H1 (cell line): ENCODE data around the gene NMT2. TPM values are rescaled to one million over a fixed set of nuclear protein-coding genes. Genes with fewer than 3 reads are reported as not detected.

ENCODE experiments used
- CTCF ChIA-PET: fragments of 300-600 bp; sonication (Branson Sonifier 250); formaldehyde crosslinking; loops from one replicate; lab custom pipeline; 2021; ENCODE audit not compliant: partially characterized antibody; lab: Charles Lee
- POLR2A ChIA-PET: fragments of 300-600 bp; sonication (Branson Sonifier 250); formaldehyde crosslinking; loops from one replicate; lab custom pipeline; 2021; ENCODE audit warnings: inconsistent platforms; ENCODE audit not compliant: partially characterized antibody; lab: Charles Lee
- DNase-seq, 2 experiments: peaks; one replicate each; pipeline versions ENCODE4 v3.0.0 to v3.0.0-alpha.2; 2010 to 2022; ENCODE audit warnings: low spot score in 2 of 2, low read depth in 1 of 2, mixed read lengths in 1 of 2
- FAIRE-seq: peaks from 2 replicates; lab custom pipeline; 2011; peaks lifted over from hg19 to GRCh38; lab: Jason Lieb, UNC
- H2AFZ ChIP-seq: 2 replicates; pipeline ENCODE4 v1.8.1; 2012; ENCODE audit warnings: low read length, inconsistent platforms
- H2AK5ac ChIP-seq: 2 replicates; pipeline ENCODE4 v1.6.1; 2013; ENCODE audit warnings: low read depth, low read length
- H2BK120ac ChIP-seq: replicated peaks from 2 replicates; pipeline ENCODE3; 2013; ENCODE audit warnings: low read depth, low read length, inconsistent platforms
- H2BK12ac ChIP-seq: 2 replicates; pipeline ENCODE4 v1.6.1; 2013; ENCODE audit warnings: low read depth, low read length
- H2BK15ac ChIP-seq: 2 replicates; pipeline ENCODE4 v1.6.1; 2013; ENCODE audit warnings: low read length
- H2BK20ac ChIP-seq: 2 replicates; pipeline ENCODE4 v1.6.1; 2013; ENCODE audit warnings: low read length
- H2BK5ac ChIP-seq: 2 replicates; pipeline ENCODE4 v1.6.1; 2013; ENCODE audit warnings: low read depth, low read length
- H3K14ac ChIP-seq: 2 replicates; pipeline ENCODE4 v1.6.1; 2013; ENCODE audit warnings: inconsistent platforms; ENCODE audit not compliant: insufficient read length
- H3K18ac ChIP-seq: 2 replicates; pipeline ENCODE4 v1.6.1; 2013; ENCODE audit warnings: low read length; ENCODE audit errors: extremely low read depth
- H3K23ac ChIP-seq: 2 replicates; pipeline ENCODE4 v1.6.1; 2013; ENCODE audit warnings: inconsistent platforms; ENCODE audit not compliant: insufficient read length
- H3K23me2 ChIP-seq: 2 replicates; pipeline ENCODE4 v1.6.1; 2013; ENCODE audit warnings: low read depth, low read length
- H3K27ac ChIP-seq: 2 replicates; pipeline ENCODE4 v1.6.1; 2011; ENCODE audit warnings: low read depth, low read length, inconsistent platforms
- H3K27me3 ChIP-seq, 4 experiments: replicated peaks in 1 of 4; 1 replicate in 1 of 4; 2 replicates in 3 of 4; pipeline versions ENCODE4 v1.6.1 to v1.8.1; 2011 to 2013; ENCODE audit warnings: low read length in 3 of 4, mild to moderate bottlenecking in 3 of 4, inconsistent platforms in 2 of 4, mixed read lengths in 2 of 4, moderate library complexity in 1 of 4; ENCODE audit not compliant: control insufficient read depth in 3 of 4, insufficient read depth in 3 of 4; ENCODE audit errors: extremely low read depth in 1 of 4
- H3K36me3 ChIP-seq, 4 experiments: 2 replicates each; pipeline versions ENCODE4 v1.6.1 to v1.8.1; 2011 to 2013; ENCODE audit warnings: mild to moderate bottlenecking in 4 of 4, low read length in 3 of 4, moderate library complexity in 2 of 4, control low read depth in 1 of 4, inconsistent platforms in 1 of 4; ENCODE audit not compliant: insufficient read depth in 4 of 4, control insufficient read depth in 2 of 4
- H3K4ac ChIP-seq: replicated peaks from 2 replicates; pipeline ENCODE3; 2013; ENCODE audit warnings: low read length, low read depth, mixed read lengths, inconsistent platforms; ENCODE audit not compliant: insufficient read length
- H3K4me1 ChIP-seq, 4 experiments: replicated peaks in 1 of 4; 1 replicate in 1 of 4; 2 replicates in 3 of 4; pipeline versions ENCODE4 v1.6.1 to v1.8.1; 2011 to 2013; ENCODE audit warnings: low read length in 3 of 4, inconsistent platforms in 2 of 4, mixed read lengths in 1 of 4; ENCODE audit not compliant: insufficient read depth in 4 of 4, control insufficient read depth in 3 of 4
- H3K4me2 ChIP-seq, 2 experiments: 2 replicates each; pipeline versions ENCODE4 v1.6.1 to v1.8.1; 2011 to 2013; ENCODE audit warnings: low read depth in 2 of 2, low read length in 2 of 2, control low read depth in 1 of 2, inconsistent platforms in 1 of 2, mild to moderate bottlenecking in 1 of 2; ENCODE audit not compliant: insufficient read depth in 1 of 2
- H3K4me3 ChIP-seq, 4 experiments: fragments of 200-600, 300-600 bp in 1 of 4; sonication (generic), shearing (Covaris generic), sonication (Bioruptor Twin) in 1 of 4; 2 replicates each; pipeline versions ENCODE4 v1.5.1 to v1.8.1; 2011 to 2016; ENCODE audit warnings: low read length in 4 of 4, low read depth in 3 of 4, control low read depth in 2 of 4, inconsistent platforms in 2 of 4, mild to moderate bottlenecking in 2 of 4, mixed read lengths in 1 of 4, moderate library complexity in 1 of 4; ENCODE audit not compliant: insufficient read depth in 2 of 4; ENCODE audit errors: extremely low read depth in 1 of 4
- H3K56ac ChIP-seq: replicated peaks from 2 replicates; pipeline ENCODE3; 2013; ENCODE audit warnings: low read depth, mild to moderate bottlenecking, mixed read lengths, low read length, inconsistent platforms; ENCODE audit not compliant: insufficient read length
- H3K79me1 ChIP-seq: 2 replicates; pipeline ENCODE4 v1.6.1; 2013; ENCODE audit warnings: low read depth, low read length, control low read depth
- H3K79me2 ChIP-seq, 2 experiments: 2 replicates each; pipeline versions ENCODE4 v1.6.1 to v1.8.1; 2012 to 2013; ENCODE audit warnings: low read length in 2 of 2, mild to moderate bottlenecking in 2 of 2, inconsistent platforms in 1 of 2; ENCODE audit not compliant: insufficient read depth in 2 of 2, control insufficient read depth in 1 of 2
- H3K9ac ChIP-seq, 4 experiments: replicated peaks in 1 of 4; 1 replicate in 1 of 4; 2 replicates in 3 of 4; pipeline versions ENCODE4 v1.6.1 to v1.8.1; 2011 to 2013; ENCODE audit warnings: low read depth in 3 of 4, low read length in 3 of 4, control low read depth in 2 of 4, mild to moderate bottlenecking in 2 of 4, moderate library complexity in 2 of 4, inconsistent platforms in 1 of 4; ENCODE audit errors: extremely low read depth in 1 of 4
- H3K9me3 ChIP-seq, 2 experiments: 2 replicates each; pipeline versions ENCODE4 v1.6.1 to v1.8.1; 2012 to 2013; ENCODE audit warnings: mild to moderate bottlenecking in 2 of 2, moderate library complexity in 2 of 2, control low read depth in 1 of 2, inconsistent platforms in 1 of 2, low read depth in 1 of 2, low read length in 1 of 2, mixed read lengths in 1 of 2; ENCODE audit not compliant: insufficient read depth in 2 of 2
- H4K20me1 ChIP-seq, 2 experiments: replicated peaks in 1 of 2; 2 replicates each; pipeline versions ENCODE3 to v1.8.1; 2011 to 2013; ENCODE audit warnings: inconsistent platforms in 2 of 2, low read length in 2 of 2, mild to moderate bottlenecking in 1 of 2; ENCODE audit not compliant: insufficient read depth in 2 of 2, control insufficient read depth in 1 of 2
- H4K5ac ChIP-seq: 2 replicates; pipeline ENCODE4 v1.6.1; 2013; ENCODE audit warnings: low read length, low read depth, mixed read lengths, inconsistent platforms; ENCODE audit not compliant: insufficient read length
- H4K8ac ChIP-seq: 2 replicates; pipeline ENCODE4 v1.8.0; 2013; ENCODE audit warnings: mild to moderate bottlenecking, moderate library complexity, low read length, inconsistent platforms; ENCODE audit not compliant: insufficient read depth; ENCODE audit errors: extremely low read depth
- H4K91ac ChIP-seq: replicated peaks from 2 replicates; pipeline ENCODE3; 2013; ENCODE audit warnings: low read length, mixed read lengths, inconsistent platforms; ENCODE audit not compliant: insufficient read length
- POLR2A ChIP-seq, 2 experiments: IDR thresholded peaks; 1 replicate in 1 of 2; 2 replicates in 1 of 2; pipeline ENCODE4 v1.6.1; 2011; ENCODE audit warnings: low read depth in 2 of 2, low read length in 2 of 2, mild to moderate bottlenecking in 2 of 2; ENCODE audit errors: control extremely low read depth in 1 of 2
- WGBS, 2 experiments: shearing (Covaris generic) in 1 of 2; methylation state at CpG; one replicate each; pipeline versions ENCODE4 v1.1.6 to v1.1.7; 2013 to 2015; ENCODE audit warnings: low lambda C conversion rate in 2 of 2, mixed read lengths in 2 of 2, inconsistent platforms in 1 of 2, low coverage in 1 of 2, missing lambda C conversion rate in 1 of 2; ENCODE audit not compliant: insufficient replicate concordance in 2 of 2, insufficient coverage in 1 of 2, insufficient read length in 1 of 2; ENCODE audit errors: extremely low coverage in 1 of 2, missing lambda C conversion rate in 1 of 2; 5-methylcytosine and 5-hydroxymethylcytosine counted together
- polyA plus RNA-seq, 7 experiments: library from polyadenylated mRNA; depleted of rRNA in 3 of 7; stranded (reverse) in 5 of 7; unstranded in 2 of 7; fragments of >200 nt in 5 of 7; fragments of 200-250 nt in 2 of 7; gene quantifications; 1 replicate in 5 of 7; 2 replicates in 1 of 7; 4 replicates in 1 of 7; pipeline versions ENCODE4 v1.2.1 to v1.2.3, GENCODE V29; 2011 to 2013; ENCODE audit warnings: missing spikeins in 2 of 7, mixed read lengths in 2 of 7
- total RNA-seq: library from RNA; stranded (reverse); fragmentation: NEBNext Ultra II Directional; extraction: Animal tissue kit (Norgen Biotek cat#: 25700); gene quantifications from 2 replicates; pipeline ENCODE4 v1.2.1, GENCODE V29; 2021
- TF ChIP-seq, protein P1 (sequence below), 3 experiments: IDR thresholded peaks; 1 replicate in 2 of 3; 2 replicates in 1 of 3; pipeline versions ENCODE4 v1.5.1 to v1.6.1; 2011; ENCODE audit warnings: low read length in 3 of 3, mild to moderate bottlenecking in 3 of 3, inconsistent platforms in 2 of 3, low read depth in 1 of 3, moderate library complexity in 1 of 3; ENCODE audit not compliant: insufficient read depth in 1 of 3; ENCODE audit errors: control extremely low read depth in 1 of 3

The NMT2 gene
- total and polyA plus RNA-seq, 2 of the 8 experiments (the other 6 are each of a cell fraction or from before 2014, with no cell fraction given), result 4.4 to 15.4 TPM

DNA sequence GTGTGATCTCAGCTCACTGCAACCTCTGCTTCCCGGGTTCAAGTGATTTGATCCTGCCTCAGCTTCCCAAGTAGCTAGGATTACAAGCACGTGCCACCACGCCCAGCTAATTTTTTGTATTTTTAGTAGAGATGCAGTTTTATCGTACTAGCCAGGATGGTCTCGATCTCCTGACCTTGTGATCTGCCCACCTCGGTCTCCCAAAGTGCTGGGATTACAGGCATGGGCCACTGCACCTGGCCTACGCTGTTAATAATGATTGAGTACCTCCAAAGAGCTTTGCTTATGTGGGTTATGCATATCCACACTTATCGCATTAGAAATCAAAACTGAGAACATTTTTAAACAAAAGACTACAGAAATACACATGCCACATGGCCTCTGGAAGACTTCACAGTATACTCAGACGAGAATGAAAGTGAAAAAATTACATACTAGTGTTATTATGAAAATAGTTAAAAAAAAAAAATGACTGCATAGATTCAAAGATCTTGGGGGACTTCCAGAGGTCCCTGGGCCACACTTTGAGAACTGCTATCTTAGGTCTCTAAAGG is 45.9 kb downstream of the NMT2 start:
- no peak overlapping the region for H2BK120ac ChIP-seq
- no peak overlapping the region for H4K5ac ChIP-seq
- FAIRE-seq (no peak), DNase-seq (no peak)
- no peaks in the 10 kb centered on the region for H3K9me3 ChIP-seq
- H3K56ac ChIP-seq, result no peak overlapping the region
- H2AFZ ChIP-seq, result no peak overlapping the region
- H3K36me3 ChIP-seq, result peaks cover 0 to 16% (median 8%) of the 10 kb centered on the region in 4 experiments; a peak in 5 of 8 replicates
- no peaks in the 10 kb centered on the region for H3K79me1 ChIP-seq
- no peak overlapping the region for H3K14ac ChIP-seq
- H2BK5ac ChIP-seq, result no peak overlapping the region
- no peaks in the 10 kb centered on the region for H3K23me2 ChIP-seq
- CTCF ChIA-PET, result no interaction called here
- no peak overlapping the region for H4K8ac ChIP-seq
- no peak overlapping the region for H2BK15ac ChIP-seq
- TF ChIP-seq POLR2A (IDR thresholded peaks at IDR 0.05; ENCODE audit: control extremely low read depth in 1 of 2, low read depth in 2 of 2, low read length in 2 of 2), result no peak
- TF ChIP-seq, protein P1, sequence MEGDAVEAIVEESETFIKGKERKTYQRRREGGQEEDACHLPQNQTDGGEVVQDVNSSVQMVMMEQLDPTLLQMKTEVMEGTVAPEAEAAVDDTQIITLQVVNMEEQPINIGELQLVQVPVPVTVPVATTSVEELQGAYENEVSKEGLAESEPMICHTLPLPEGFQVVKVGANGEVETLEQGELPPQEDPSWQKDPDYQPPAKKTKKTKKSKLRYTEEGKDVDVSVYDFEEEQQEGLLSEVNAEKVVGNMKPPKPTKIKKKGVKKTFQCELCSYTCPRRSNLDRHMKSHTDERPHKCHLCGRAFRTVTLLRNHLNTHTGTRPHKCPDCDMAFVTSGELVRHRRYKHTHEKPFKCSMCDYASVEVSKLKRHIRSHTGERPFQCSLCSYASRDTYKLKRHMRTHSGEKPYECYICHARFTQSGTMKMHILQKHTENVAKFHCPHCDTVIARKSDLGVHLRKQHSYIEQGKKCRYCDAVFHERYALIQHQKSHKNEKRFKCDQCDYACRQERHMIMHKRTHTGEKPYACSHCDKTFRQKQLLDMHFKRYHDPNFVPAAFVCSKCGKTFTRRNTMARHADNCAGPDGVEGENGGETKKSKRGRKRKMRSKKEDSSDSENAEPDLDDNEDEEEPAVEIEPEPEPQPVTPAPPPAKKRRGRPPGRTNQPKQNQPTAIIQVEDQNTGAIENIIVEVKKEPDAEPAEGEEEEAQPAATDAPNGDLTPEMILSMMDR (IDR thresholded peaks at IDR 0.05; ENCODE audit: control extremely low read depth in 1 of 3, insufficient read depth in 1 of 3, low read depth in 1 of 3, low read length in 3 of 3), result no peak
- no peaks in the 10 kb centered on the region for H3K27me3 ChIP-seq
- H4K20me1 ChIP-seq, result no peaks in the 10 kb centered on the region
- H4K91ac ChIP-seq, result no peak overlapping the region
- H2BK12ac ChIP-seq, result no peak overlapping the region
- H2BK20ac ChIP-seq, result no peak overlapping the region
- H3K9ac ChIP-seq, result no peak overlapping the region
- H3K4me3 ChIP-seq, result no peak overlapping the region
- no peaks in the 10 kb centered on the region for H3K4me1 ChIP-seq
- H3K23ac ChIP-seq, result no peak overlapping the region
- 87% methylated on average over 9 of the region's 9 CpGs; no CpG with 5 or more reads in 1 of the 2 experiments for WGBS, 2 experiments
- H3K79me2 ChIP-seq, result no peaks in the 10 kb centered on the region
- no peak overlapping the region for H3K27ac ChIP-seq
- no peak overlapping the region for H3K4ac ChIP-seq
- H3K4me2 ChIP-seq, result no peak overlapping the region
- no peak overlapping the region for H3K18ac ChIP-seq
- POLR2A ChIA-PET, result no interaction called here
- no peak overlapping the region for H2AK5ac ChIP-seq
